ENCODE data around the gene LYST. TPM values are rescaled to one million over a fixed set of nuclear protein-coding genes. Genes with fewer than 3 reads are reported as not detected.

LYST gene
- polyA plus RNA-seq, 1 of the 3 experiments (the other 2 are of a cell fraction), result 3.9 TPM

GRCh38 chr1:235835226-235835625 is 31.5 kb downstream of the LYST start:
- H3K4me2 ChIP-seq, result no peak overlapping the region
- H3K4me1 ChIP-seq (ENCODE audit: control insufficient read depth in 1 of 2, insufficient read depth in 2 of 2, low read depth in 1 of 2, low read length in 1 of 2), result no peaks in the 10 kb centered on the region
- no peaks in the 10 kb centered on the region for H3K9me3 ChIP-seq
- DNase-seq, result no peak
- no peak overlapping the region for H3K4me3 ChIP-seq (ENCODE audit: low read depth in 2 of 2, low read length in 1 of 2)
- no peak overlapping the region for H3K9ac ChIP-seq
- ChIA-PET CTCF (interaction anchor here (1.1 to 3.7 kb wide), 4 partner anchors 8 to 31 kb away, joined by 3 to 18 read pairs (median 4); no protein-coding TSS in a partner anchor), POLR2A (no interaction called here)
- TF ChIP-seq SMC3 (IDR thresholded peaks at IDR 0.05; ENCODE audit: low read depth, low read length) (no peak), MXI1 (IDR thresholded peaks at IDR 0.05; ENCODE audit: low read depth, low read length) (no peak), MEF2A (IDR thresholded peaks at IDR 0.05; ENCODE audit: borderline replicate concordance, low read depth) (no peak), CHD2 (IDR thresholded peaks at IDR 0.05; ENCODE audit: low read length, partially characterized antibody) (no peak), SIN3A (IDR thresholded peaks at IDR 0.05; ENCODE audit: borderline replicate concordance, low read depth, low read length) (no peak), EP300 (IDR thresholded peaks at IDR 0.05; ENCODE audit: borderline replicate concordance in 1 of 2, low read depth in 1 of 2, low read length in 1 of 2) (no peak), ELF1 (IDR thresholded peaks at IDR 0.05) (no peak), USF1 (IDR thresholded peaks at IDR 0.05; ENCODE audit: borderline replicate concordance, low read depth) (no peak), NRF1 (IDR thresholded peaks at IDR 0.05; ENCODE audit: low read depth, low read length) (no peak), ZBTB33 (IDR thresholded peaks at IDR 0.05; ENCODE audit: borderline replicate concordance, low read depth) (no peak), PBX3 (IDR thresholded peaks at IDR 0.05) (no peak)
- H3K79me2 ChIP-seq (ENCODE audit: insufficient read depth), result no peaks in the 10 kb centered on the region
- 91% methylated on average over 4 of the region's 4 CpGs for WGBS (ENCODE audit: low lambda C conversion rate)
- no peaks in the 10 kb centered on the region for H3F3A ChIP-seq (replicated peaks; ENCODE audit: insufficient read depth)
- no peaks in the 10 kb centered on the region for H4K20me1 ChIP-seq (ENCODE audit: insufficient read depth)
- H3K27me3 ChIP-seq (ENCODE audit: insufficient read depth), result no peaks in the 10 kb centered on the region
- peaks cover under 1 to 3% of the 10 kb centered on the region in 2 experiments for H3K36me3 ChIP-seq (replicated peaks in 1 of 2; ENCODE audit: control insufficient read depth in 1 of 2, insufficient read depth in 2 of 2, low read length in 1 of 2)
- H3K27ac ChIP-seq (ENCODE audit: low read depth in 2 of 2, low read length in 1 of 2), result no peak overlapping the region
- no peaks in the 10 kb centered on the region for H3K9me2 ChIP-seq
- no peak overlapping the region for H2AFZ ChIP-seq (ENCODE audit: low read depth)

- Histone ChIP-seq H3K4me3 (ENCODE audit: low read depth in 2 of 2, low read length in 1 of 2) (no peak overlapping the region), H3K79me2 (ENCODE audit: insufficient read depth) (no peaks in the 10 kb centered on the region), H3K9me2 (no peaks in the 10 kb centered on the region), H3K4me2 (no peak overlapping the region), H3K27ac (ENCODE audit: low read depth in 2 of 2, low read length in 1 of 2) (no peak overlapping the region), H2AFZ (ENCODE audit: low read depth) (no peak overlapping the region), H3K9me3 (no peaks in the 10 kb centered on the region), H3K4me1 (ENCODE audit: control insufficient read depth in 1 of 2, insufficient read depth in 2 of 2, low read depth in 1 of 2, low read length in 1 of 2) (no peaks in the 10 kb centered on the region; a peak in 1 of 4 replicates), H3K9ac (no peak overlapping the region), H3F3A (replicated peaks; ENCODE audit: insufficient read depth) (no peaks in the 10 kb centered on the region), H4K20me1 (ENCODE audit: insufficient read depth) (no peaks in the 10 kb centered on the region), H3K36me3 (replicated peaks in 1 of 2; ENCODE audit: control insufficient read depth in 1 of 2, insufficient read depth in 2 of 2, low read length in 1 of 2) (peaks cover 5 to 7% of the 10 kb centered on the region in 2 experiments), H3K27me3 (ENCODE audit: insufficient read depth) (no peaks in the 10 kb centered on the region)
- CTCF ChIA-PET, result interaction anchor here (1.1 to 3.7 kb wide), 3 partner anchors 8 to 15 kb away, joined by 3 to 18 read pairs (median 5); no protein-coding TSS in a partner anchor
- POLR2A ChIA-PET, result no interaction called here
- no peak for DNase-seq
- 100% methylated on average over 6 of the region's 6 CpGs for WGBS (ENCODE audit: low lambda C conversion rate)
- no peak for TF ChIP-seq USF1 (IDR thresholded peaks at IDR 0.05; ENCODE audit: borderline replicate concordance, low read depth)
- no peak for TF ChIP-seq POLR2AphosphoS5 (IDR thresholded peaks at IDR 0.05; ENCODE audit: low read depth, low read length)
Observed at GRCh38 chr1:235834620-235835019, 32.1 kb downstream of the LYST start.
